ENCODE measurements around the gene TENT4B.
"Not testable (repeated sequence)": the region's sequence is repeated elsewhere in the genome, so short reads cannot be mapped to it uniquely, and the experiment has no call there.

TENT4B gene

DNA sequence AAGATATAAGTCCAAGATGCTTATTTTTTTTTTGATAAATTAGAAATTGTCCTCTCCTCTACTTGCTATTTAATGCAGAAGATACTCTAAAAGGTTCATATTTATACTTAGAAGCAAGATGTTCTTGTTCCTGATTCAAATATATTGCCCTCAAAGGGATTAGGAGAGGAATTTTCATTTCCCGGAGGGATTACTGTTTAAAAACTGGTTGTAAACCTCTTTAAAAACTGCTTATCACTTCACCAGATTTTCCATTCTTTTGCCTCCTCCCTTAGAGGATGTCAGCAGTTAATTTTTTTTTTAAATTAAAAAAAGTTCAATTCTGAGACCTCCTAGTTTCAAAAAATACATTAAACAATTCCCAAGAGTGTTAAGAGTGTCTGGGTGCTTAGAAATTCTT is 2.8 kb downstream of the TENT4B start:
- DNase-seq = no peak

DNA sequence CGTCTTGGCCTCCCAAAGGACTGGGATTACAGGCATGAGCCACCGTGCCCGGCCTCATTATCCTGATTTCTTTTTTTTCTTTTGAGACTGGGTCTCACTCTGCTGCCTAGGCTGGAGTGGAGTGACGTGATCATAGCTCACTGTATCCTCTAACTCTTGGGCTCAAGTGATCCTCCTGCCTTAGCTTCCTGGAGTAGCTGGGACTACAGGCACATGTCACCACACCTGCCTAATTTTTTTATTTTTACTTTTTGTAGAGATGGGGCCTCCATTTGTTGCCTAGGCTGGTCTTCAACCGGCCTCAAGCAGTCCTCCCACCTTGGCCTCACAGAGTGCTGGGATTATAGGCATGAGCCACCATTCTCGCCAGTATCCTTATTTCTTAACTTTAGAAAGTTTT is 3.5 kb downstream of the TENT4B start:
- no peak for DNase-seq

DNA sequence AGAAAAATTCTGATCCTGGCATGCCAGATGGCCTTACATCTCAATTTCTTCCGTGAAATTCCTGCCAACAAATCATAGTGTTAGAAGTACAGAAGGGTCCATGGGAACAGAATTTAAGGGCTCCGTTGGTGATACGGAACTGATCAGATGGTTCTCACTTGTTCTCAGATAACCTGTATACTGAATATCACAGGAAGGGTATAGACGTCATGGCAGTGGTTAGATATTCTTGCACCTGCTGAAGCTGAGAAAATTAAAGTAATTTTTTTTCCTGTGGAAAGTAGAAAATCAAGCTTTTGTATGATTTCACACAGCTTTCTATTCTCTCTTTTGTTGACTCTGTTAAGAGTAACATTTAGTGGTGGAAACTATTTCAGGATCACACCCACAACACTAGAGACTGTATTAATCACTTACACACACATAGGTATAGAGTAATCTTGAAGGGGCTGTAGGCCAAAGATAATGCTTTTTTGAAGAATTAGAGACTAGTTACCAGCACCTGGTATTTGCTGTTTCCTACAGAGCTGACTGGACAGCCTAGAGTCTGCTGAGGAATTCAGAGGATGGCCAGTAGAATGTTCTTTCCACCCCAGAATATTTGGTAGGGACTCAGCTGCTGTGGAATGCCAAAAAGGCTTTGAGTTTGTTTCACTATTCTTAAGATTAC is 7.5 kb downstream of the TENT4B start:
- DNase-seq = no peak

DNA sequence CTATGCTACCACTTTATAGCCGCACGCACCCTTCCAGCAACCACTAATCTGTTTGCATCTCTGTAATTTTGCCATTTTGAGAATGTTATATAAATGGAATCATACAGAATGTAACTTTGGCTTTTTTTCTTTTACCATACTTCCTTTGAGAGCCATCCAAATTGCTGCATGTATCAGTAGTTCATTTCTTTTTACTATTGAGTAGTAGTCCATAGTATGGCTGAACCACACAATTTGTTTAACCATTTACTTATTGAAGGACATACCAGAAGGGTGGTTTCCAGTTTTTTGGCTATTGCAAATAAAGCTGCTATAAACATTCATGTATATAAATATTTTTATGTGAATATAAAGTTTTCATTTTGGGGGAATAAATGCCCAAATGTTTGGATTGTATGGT is 8.8 kb downstream of the TENT4B start:
- DNase-seq = no peak

DNA sequence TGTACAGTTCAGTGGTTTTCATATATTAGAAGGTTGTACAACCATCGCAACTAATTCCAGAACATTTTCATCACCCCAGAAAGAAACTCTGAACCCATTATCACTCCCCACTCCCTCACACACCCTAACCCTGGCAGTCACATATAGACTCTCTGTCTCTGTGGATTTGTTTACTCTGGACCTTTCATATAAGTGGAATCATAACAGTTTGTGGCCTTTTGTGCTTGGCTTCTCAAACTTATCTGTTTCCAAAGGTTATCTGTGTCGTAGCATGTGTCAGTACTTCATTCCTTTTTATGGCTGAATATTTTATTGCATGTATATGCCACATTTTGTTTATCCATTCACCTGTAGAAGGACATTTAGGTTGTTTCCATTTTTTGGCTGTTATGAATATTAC is 12.4 kb downstream of the TENT4B start:
- no peak for DNase-seq

DNA sequence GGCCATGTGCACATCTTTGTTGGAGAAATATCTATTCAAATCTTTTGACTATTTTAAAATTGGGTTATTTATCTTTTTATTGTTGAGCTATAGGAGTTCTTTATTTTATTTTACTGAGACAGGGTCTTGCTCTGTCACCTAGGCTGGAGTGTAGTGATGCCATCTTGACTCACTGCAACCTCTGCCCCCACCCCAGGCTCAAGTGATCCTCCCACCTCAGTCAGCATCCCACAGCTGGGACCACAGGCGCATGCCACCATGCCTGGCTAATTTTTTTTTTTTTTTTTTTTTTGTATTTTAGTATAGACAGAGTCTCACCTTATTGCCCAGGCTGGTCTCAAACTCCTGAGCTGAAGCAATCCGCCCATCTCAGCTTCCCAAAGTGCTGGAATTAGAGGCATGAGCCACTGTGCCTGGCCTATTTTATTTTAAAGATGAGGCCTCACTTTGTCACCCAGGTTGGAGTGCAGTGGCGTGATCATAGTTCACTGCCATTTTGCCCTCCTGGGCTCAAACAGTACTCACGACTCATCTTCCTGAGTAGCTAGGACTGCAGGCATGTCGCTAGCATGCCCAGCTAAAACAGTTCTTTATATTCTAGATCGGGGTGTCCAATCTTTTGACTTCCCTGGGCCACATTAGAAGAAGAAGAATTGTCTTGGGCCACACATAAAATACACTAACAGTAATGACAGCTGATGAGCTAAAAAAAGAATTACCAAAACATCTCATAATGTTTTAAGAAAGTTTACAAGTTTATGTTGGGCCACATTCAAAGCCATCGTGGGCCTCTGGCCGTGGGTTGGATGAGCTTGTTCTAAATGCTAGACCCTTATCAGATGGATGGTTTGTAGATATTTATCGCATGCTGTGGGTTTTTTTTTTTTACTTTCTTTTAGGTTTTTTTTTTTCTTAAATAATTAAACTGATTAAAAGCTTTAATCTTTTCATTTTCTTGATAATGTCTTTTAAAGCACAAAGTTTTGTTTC is 13.7 kb downstream of the TENT4B start:
- no peak for DNase-seq

DNA sequence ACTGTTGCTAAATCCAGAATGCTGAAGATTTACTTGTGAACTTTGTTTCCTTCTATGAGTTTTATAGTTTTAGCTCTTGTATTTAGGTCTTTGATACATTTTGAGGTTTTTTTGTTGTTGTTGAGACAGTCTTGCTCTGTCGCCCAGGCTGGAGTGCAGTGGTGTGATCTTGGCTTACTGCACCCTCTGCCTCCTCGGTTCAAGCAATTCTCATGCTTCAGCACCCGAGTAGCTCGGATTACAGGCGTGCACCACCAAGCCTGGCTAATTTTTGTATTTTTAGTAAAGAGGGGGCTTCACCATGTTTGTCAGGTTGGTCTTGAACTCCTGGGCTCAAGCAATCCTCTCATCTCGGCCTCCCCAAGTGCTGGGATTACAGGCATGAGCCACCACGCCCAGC is 14.4 kb downstream of the TENT4B start:
- no peak for DNase-seq

DNA sequence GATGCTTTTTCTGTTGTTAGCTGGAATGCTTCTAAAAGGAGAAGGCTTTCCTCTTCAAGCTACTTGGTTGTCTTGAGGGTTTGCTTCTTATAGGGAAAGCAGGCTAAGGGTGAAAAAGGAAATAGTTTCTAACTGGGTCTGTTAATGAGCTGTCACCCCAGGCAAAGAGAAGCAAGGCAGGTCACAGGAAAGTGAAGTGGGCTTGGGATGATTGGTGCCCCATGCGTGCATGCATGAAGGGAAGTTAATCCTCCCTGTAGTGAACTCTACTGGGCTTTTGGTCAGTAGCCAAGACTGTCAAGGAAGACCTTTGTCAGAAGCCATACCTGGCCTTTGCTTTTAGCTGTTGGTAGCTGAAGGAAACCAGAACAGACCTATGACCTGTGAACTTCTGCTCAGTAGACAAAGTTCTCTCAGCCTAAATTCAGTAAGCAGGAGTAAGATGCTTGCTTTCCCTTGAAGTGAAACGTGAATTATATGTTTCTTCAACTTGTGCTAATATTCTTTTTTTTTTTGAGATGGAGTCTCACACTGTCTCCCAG is 16.5 kb downstream of the TENT4B start:
- DNase-seq = no peak

DNA sequence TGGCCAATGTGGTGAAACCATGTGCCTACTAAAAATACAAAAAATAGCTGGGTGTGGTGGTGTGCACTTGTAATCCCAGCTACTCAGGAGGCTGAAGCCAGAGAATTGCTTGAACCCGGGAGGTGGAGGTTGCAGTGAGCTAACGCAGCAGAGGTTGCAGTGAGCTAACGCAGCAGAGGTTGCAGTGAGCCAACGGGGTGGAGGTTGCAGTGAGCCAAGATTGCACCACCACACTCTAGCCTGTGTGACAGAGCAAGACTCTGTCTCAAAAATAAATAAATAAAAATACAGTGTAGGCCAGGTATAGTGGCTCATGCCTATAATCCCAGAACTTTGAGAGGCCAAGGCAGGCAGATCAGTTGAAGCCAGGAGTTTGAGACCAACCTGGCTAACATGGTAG is 18.7 kb downstream of the TENT4B start:
- DNase-seq = not testable (repeated sequence)

DNA sequence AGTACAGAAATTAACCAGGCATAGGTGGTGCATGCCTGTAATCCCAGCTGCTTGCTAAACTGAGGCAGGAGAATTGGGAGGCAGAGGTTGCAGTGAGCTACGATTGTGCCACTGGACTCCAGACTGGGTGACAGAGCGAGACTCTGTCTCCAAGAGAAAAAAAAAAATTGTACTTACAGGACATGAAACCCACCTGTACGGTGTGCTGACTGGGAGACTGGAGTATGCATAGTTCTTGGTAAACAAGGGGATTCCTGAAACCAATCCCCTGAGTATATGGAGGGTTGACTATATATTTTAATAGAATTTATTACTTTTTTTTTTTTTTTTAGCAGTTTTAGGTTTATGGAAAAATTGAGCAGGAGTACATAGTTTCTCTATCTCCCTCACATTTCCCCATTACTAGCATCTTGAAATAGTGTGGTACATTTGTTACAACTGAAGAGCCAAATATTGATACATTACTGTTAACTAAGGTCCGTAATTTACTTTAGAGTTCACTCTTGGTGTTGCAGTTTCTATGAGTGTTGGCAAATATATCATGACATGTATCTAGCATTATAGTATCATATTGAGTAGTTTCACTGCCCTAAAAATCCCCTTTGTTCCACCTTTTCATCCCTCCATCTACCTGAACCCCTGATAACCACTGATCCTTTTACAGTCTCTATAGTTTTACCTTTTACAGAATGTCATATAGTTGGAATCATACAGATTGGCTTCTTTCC is 19.3 kb downstream of the TENT4B start:
- no peak for DNase-seq

DNA sequence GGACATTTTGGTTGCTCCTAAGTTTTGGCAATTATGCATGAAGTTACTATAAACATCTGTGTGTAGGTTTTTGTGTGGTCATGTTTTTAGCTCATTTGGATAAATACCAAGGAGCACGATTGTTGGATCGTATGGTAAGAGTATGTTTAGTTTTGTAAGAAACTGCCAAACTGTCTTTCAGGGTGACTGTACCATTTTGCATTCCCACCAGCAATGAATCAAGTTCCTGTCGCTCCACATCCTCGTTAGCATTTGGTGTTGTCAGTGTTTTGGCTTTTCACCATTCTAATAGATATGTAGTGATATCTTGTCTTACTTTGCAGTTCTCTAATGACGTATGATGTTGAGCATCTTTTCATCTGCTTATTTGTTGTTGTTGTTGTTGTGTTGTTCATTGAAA is 20.2 kb downstream of the TENT4B start:
- DNase-seq = no peak

DNA sequence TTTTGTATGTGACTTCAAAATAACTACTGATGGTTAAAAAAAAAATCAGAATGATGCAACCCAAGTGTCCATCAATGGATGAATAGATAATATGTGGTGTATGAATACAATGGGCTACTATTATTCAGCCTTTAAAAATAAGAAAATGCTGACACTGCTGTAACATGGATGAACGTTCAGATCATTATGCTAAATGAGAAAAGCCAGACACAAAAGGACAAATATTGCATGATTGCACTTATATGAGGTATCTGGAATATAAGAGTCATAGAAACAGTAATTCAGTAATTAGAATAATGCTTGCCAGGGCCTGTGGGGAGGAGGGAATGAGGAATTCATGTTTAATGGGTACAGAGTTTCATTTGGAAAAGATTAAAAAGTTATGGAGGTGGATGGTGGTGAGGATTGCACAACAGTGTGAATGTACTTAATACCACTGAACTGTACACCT is 25.4 kb downstream of the TENT4B start:
- no peak for DNase-seq

DNA sequence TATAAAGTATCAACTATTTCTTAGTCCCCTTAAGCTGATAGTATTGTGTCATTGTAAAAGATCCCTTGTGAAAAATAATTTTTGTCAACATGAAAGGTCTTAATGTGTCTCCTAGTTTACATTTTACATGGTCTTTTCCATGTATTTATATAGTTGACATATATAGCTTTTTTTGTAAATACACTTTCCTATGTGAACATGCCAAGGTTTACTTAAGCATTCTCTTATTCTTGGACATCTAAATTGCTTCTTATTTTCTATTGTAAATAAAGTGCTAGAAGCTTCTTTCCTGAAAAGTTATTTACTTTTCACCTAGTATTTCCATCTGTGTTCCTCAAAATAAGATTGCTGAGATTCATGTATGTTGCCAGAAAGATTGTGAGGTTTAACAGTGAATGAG is 29.3 kb downstream of the TENT4B start:
- DNase-seq = no peak

DNA sequence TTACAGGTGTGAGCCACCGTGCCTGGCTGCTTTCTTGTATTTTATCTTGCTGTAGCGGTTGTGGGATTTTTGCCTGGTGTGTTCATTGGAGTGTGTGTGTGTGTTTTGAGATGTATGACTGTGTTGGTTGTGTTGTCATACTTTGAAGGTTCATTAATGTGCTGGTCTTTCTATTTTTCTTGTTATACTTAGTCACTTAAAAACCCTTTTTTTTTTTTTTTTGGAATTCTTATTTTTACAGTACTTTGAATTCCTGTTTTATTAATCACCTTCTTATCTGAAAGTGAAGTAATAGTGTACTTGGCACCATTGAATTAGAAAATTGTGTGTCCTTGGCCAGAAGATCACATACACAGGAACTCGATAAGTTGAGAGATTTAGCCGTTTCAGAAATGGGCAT is 30.2 kb downstream of the TENT4B start:
- no peak for DNase-seq

DNA sequence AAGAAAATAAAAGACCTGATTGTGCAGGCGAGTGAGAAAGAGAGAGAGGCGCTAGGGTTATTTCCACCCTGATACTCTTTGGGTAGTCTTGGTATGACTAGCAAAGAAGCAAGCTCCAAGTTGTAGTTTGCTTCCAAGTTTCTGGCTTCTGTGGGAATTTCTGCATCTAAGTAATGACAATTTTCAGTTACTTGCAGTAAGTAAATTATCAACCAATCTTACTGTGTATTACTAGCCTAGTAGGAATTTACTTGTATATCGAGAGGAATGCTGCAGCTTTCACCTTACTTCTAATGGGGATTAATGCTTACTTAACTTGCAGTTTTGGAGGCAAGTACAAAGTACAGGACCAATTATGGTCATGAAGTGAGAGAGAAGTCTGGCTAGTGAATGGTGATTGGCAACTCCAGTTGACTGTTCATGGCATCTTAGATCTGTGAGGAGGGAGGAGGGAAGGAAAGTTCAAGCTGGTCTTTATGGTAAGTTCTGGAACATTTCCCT is 31.9 kb downstream of the TENT4B start:
- no peak for DNase-seq

DNA sequence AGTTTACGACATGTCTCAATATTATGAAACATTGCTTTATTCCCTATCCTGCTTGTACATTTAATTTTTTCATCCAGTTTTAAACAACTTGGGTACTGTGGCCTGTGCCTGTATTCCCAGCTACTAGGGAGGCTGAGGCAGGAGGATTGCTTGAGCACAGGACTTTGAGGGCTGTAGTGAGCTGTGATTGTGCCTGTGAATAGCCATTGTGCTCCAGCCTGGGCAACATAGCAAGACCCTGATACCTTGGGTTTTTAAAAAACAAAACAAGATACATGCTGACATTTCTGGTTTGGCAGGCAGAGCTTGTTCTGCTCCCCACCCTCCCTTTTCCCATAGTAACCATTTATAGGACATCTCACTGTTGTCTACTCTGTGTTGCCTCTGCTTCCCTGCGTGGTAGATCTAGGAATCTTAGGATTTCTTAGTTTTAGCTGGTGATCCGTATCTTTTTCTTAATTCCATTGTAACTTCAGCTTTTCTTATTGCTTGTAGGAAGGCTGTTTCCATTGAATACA is 35.6 kb downstream of the TENT4B start:
- no peak for DNase-seq

DNA sequence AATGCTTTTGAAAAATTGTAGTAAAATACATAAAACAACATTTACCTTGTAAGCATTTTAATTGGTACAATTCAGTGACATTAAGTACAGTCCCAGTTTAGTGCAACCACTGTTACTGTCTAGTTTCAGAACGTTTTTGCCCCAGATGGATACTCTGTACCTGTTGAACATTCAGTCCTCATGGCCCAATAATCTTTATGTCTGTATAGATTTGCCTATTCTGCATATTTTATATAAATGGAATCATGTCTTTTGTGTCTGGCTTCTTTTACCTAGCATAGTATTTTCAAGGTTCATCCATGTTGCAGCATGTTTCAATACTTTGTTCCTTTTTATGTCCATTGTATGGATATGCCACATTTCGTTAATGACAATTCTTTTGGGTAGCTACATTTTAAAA is 37.2 kb downstream of the TENT4B start:
- DNase-seq = no peak

DNA sequence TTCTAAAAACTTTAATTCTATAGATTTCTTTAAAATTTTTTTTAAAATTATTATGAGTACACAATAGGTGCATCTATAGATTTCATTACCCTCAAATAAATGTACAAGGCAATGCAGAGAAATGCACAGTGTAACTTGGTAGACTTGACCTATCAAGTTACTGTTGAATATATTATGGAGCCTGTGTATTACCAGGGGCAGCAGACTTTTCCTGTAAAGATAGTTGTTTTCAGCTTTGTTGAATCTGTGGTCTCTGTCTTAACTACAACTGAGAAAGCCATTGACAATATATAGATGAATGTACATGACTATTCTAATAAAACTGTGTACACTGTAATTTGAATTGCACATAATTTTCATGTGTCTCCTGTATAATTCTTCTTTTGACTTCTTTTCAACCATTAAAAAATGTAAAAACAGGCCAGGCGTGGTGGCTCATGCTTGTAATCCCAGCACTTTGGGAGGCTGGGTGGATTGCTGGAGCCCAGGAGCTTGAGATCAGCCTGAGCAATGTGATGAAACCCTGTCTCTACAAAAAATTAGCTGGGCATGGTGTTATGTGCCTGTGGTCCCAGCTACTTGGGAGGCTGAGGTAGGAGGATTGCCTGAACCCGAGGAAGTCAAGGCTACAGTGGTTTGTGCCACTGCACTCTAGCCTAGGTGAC is 39.4 kb downstream of the TENT4B start:
- DNase-seq = no peak

DNA sequence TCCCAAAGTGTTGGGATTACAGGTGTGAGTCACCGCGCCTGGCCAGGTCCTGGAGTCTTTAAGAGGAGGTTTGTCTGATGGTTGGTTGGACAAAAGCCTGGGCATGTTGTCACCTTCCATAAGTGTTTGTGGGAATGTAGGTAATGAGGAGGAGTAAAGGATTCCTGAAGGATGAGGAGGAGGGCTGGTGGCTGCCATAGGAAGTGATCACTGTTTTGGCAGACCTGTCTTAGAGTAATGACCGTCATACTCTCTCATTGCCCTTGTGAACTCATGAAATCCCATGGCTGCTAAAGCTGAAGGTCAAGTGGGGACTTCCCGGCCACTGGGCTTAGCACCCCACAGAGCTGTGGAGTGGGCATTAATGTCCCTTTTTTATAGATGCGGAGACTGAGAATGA is 40.5 kb downstream of the TENT4B start:
- DNase-seq = no peak

DNA sequence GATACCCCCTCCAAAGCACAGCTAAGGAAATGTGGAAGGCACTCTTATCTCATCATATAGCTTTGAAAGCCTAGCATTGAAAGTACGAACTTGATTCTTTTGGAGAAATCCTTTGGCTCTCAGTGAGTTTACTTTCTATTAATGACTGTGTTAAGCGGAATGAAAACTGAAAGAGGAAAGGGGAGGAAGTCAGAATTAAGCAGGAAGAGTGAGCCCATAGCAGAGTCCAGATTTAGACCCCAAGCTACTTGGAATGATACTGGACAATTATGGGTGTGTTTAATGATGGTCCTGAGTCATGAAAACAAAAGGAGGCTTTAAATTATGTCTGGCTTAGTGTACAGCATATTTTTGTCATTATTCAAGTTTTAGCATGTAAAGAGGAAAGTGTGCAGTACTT is 42.2 kb downstream of the TENT4B start:
- no peak for DNase-seq

DNA sequence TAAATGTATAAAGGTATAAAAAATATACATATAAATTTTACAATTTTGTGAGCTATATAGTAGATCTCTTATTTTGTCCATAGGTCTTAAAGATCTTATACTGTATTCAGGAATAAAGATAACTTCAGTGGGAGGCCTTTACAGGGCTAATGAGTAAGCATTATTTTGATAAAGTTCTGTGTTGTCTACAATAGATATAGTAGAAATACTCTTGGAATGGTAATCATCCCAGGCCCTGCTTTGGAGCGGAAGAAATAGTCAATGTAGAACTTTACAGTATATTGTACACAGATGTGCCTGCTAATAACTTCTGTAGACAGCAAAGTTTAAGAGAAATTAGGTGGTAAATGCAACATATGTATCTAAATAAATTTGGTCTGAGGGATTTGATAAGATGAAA is 42.6 kb downstream of the TENT4B start:
- DNase-seq = no peak

DNA sequence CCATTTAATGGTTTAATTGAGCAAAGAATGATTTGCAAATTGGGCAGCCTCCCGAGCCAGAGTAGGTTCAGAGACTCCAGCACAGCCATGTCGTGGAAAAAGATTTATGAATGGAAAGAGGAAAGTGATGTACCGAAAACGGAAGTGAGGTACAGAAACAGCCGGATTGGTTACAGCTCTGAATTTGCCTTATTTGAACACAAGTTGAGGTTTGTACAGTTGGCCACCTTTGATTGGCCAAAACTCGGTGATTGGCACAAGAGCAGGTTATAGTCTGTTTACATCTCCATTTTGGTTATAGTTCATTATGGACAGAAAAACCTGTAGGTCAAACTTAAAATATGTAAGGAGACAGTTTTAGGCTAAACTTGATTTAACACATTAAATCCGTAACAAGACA is 44.5 kb downstream of the TENT4B start:
- no peak for DNase-seq
